GM12872 (cell line): ENCODE measurements around the gene ETFRF1.
A peak's percentile ranks its signal among the peaks of the same experiment; 100 is the strongest.

ENCODE experiments used
- TF ChIP-seq, protein P1 (sequence below): IDR thresholded peaks from 3 replicates; pipeline ENCODE4 v1.5.1; 2011; ENCODE audit warnings: low read depth, mild to moderate bottlenecking, low read length, moderate library complexity; ENCODE audit not compliant: insufficient read depth

Gene ETFRF1

DNA sequence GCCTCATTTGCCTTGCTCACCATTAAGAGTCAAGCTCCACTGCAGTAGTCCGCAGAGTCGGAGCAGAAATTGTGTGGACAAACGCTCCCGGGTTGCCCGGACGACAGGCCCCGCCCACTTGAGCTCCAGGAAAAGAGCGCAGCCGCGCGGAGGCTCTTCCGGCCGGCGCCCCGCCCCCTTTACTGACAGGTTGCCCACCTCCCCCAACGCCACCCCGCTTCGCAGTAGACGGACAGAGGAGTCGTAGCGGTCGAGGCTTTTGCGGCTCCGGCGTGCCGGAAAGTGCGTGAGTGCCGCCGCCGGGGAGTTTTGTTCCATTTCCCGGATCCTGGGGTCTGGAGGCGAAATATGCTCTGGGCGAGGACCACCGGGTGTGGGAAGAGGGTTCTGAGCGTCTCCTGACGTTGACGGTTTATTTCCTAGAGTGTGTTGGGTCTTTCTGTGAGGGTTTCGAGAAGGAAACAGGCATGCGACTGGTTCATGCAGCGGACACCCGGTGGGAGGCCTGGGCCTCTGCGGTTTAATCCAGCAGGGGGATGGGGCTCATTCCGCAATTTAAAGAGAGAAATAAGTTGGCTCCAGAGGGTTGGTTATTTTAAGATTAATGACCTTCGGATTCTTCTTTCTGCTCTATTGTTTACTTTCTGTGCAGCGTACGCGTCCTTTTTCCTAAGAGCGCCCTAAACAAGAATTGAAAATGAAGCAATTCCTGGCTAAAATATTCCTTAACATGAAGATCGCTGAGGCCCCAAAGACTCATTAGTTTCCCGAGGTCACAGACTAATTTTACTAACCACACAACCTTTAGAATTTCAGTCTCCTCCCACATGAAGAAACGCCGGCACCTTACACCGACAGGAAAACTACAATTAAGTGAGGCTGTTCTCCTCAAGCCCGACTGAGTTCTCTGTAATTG is at the start of gene ETFRF1, which contains the start of gene DNAI7:
TSS of gene ETFRF1 (plus strand) at position 182 of the 916 bp plus-strand sequence. CDS start 8,720 bp downstream, outside the sequence.
TSS of gene DNAI7 (minus strand) at position 105 of the 916 bp plus-strand sequence. CDS start at position 23, 82 bp downstream.
- TF ChIP-seq, protein P1, sequence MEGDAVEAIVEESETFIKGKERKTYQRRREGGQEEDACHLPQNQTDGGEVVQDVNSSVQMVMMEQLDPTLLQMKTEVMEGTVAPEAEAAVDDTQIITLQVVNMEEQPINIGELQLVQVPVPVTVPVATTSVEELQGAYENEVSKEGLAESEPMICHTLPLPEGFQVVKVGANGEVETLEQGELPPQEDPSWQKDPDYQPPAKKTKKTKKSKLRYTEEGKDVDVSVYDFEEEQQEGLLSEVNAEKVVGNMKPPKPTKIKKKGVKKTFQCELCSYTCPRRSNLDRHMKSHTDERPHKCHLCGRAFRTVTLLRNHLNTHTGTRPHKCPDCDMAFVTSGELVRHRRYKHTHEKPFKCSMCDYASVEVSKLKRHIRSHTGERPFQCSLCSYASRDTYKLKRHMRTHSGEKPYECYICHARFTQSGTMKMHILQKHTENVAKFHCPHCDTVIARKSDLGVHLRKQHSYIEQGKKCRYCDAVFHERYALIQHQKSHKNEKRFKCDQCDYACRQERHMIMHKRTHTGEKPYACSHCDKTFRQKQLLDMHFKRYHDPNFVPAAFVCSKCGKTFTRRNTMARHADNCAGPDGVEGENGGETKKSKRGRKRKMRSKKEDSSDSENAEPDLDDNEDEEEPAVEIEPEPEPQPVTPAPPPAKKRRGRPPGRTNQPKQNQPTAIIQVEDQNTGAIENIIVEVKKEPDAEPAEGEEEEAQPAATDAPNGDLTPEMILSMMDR = no peak

- TF ChIP-seq, protein P1 = no peak
Measured at GRCh38 chr12:25146686-25147085, 48.4 kb upstream of the ETFRF1 start.

DNA sequence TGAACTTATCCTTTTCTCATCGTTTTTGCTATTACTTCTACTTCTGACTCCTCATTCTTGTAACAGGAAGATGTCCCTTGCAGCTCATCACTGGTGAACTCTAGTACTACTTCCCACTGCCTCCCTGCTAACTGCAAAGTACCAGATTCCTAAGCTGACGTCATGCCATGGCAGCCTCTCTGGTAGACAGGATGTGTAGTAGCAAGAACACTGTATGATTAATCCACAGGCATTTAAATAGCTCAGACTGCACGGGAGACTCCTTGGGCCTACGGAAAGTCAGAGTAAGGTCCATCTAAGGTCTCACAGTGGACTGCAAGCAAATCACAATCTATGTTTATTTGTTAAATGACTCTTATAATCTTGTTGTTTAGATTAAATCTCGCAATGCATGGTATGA is 43.6 kb upstream of the ETFRF1 start:
- TF ChIP-seq, protein P1 = no peak

DNA sequence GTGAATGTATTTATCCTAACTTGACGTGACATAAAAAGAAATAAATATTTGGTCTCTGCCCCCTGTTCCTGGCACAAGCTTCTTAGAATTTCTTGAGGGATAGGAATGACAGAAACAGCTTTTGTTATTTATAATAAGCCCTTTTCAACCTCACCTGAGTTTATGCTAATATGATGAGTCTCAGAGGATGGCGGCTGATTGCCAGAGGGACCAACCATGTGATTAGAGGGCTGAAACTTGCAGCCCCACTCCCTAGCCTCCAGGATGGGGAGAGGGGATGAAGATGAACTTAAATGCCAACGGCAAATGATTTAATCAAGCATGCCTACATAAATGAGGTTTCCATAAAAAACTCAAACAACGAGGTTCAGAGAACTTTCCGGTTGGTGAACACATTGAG is 43.0 kb upstream of the ETFRF1 start:
- TF ChIP-seq, protein P1 = no peak

DNA sequence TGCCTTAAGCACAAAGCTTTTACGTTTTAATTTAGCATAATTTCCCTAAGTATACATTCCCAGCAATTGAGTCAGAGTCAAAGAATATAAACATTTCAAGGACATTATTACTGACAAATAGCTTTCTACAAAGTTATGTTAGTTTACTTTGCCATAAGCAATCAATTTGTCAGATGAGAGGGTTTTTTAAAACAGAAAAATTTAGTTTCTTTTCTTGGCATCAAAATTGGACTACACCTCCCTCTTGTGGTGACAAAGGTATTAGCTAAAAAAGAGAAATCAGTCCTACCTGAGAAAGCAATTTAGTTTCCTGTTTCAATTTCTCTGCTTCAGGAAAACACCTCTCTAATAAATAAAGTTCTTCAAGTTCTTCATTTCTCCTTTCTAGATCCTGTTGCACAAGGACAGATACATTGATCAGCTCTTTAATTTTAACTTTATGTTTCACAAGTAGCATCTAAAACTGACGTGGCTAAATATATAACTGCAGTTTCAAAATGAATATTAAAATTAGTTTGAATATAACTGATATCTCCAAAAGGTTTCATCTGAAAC is 39.9 kb upstream of the ETFRF1 start:
- TF ChIP-seq, protein P1 = peak; percentile 64; the same call in 2 of the 3 replicates

- TF ChIP-seq, protein P1 = no peak
Measured at GRCh38 chr12:25156061-25156460, 39.0 kb upstream of the ETFRF1 start.

DNA sequence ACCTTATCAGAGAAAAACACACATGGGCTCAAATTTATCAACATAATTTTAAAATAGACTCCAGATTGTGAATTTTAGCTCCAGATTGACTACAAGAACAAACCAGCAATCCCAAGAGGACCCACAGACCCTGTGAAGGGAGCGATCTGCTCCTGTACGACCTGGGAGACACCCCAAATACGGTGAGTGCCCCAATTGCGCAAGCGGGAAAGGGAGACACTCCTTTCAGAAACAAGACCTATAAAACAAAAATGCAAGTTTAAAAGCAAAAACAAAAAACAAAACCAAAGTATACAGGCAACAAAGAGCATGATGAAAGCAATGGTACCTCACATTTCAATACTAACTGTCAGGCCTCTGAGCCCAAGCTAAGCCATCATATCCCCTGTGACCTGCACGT is 32.2 kb upstream of the ETFRF1 start:
- TF ChIP-seq, protein P1 = no peak
